ENCODE measurements around the gene DCAF16.
A peak's percentile ranks its signal among the peaks of the same experiment; 100 is the strongest.

DCAF16 gene

DNA sequence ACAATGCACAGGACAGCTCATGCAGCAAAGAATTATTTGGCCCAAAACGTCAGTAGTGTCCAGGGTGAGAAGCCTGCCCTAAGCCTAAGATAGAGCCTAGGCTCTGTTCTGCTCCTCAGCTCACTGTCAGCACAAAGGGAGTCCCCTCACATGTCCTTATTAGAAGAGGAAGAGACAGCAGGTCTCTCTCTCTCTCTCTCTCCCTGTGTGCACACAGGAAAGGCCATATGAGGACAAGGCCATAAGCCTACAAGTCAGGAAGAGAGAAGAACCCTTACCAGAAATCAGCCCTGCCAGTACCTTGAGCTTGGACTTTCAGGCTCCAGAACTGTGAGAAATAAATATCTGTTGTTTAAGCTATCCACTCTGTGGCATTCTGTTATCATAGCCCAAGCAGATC is 49.5 kb downstream of the DCAF16 start:
- no peak overlapping the region for H3K27ac ChIP-seq
- TF ChIP-seq, protein P1, sequence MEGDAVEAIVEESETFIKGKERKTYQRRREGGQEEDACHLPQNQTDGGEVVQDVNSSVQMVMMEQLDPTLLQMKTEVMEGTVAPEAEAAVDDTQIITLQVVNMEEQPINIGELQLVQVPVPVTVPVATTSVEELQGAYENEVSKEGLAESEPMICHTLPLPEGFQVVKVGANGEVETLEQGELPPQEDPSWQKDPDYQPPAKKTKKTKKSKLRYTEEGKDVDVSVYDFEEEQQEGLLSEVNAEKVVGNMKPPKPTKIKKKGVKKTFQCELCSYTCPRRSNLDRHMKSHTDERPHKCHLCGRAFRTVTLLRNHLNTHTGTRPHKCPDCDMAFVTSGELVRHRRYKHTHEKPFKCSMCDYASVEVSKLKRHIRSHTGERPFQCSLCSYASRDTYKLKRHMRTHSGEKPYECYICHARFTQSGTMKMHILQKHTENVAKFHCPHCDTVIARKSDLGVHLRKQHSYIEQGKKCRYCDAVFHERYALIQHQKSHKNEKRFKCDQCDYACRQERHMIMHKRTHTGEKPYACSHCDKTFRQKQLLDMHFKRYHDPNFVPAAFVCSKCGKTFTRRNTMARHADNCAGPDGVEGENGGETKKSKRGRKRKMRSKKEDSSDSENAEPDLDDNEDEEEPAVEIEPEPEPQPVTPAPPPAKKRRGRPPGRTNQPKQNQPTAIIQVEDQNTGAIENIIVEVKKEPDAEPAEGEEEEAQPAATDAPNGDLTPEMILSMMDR (conservative IDR thresholded peaks at IDR 0.05): no peak

DNA sequence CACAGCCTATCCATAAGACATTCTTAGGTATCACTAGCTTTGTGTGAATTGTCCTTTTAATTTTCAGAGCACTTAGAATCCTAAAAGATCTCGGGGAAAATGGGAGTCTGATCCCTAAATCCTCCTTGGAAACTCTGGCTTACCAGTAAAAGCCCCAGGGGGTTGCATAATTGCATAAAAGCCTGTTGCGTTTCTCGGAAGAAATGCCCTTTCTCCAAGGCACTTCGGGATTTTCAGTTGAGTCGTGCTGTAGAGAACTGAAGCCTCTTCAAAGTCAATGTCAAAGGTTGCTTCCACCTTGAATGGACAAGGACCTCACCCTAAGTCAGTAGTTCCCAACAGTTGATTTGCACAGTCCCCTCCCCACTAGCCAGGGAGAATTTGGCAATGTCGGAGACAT is 49.9 kb downstream of the DCAF16 start:
- H3K27ac ChIP-seq: no peak overlapping the region
- TF ChIP-seq, protein P1 (conservative IDR thresholded peaks at IDR 0.05): no peak

DNA sequence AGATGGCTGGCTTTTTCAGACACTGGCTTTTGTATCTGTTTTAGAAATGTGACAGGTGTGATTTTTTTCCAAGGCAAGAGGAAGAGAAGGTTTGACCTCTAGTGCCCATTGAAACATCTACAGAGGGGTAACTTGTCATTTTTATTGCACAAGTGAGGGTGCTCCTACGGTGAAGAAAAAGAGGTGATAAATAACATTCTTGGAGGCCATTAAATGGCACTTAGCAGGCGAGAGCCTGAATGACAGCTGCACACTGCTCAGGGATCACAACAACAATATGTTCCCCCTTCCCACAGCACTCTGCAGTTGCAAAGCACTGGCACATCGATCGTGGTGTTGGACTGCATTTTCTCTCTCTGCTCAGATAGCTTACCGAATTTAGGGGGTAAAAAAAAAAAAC is 52.1 kb downstream of the DCAF16 start:
- TF ChIP-seq, protein P1 (conservative IDR thresholded peaks at IDR 0.05): no peak

DNA sequence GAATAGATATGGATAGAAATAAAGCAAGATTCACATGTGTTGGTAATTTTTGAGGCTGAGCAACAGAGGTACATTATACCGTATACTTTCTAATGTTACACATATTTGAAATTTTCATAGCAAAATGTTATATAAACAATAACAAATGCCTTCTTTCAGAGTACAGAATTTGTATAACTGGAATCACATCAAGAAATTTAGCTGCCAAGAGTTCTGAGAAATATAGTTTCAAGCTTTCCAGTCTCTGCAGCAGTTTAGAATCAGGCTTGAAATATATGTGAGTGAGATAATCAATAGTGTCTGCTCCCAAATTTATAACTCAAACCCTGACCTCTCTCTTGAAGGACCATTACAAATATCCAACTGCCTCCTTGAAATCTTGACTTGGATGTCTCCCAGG is 52.9 kb downstream of the DCAF16 start:
- H3K27ac ChIP-seq: no peak overlapping the region
- TF ChIP-seq, protein P1 (conservative IDR thresholded peaks at IDR 0.05): no peak

More for the DNA sequence above, 52.1 kb downstream of the DCAF16 start:
- H3K27ac ChIP-seq: no peak overlapping the region

DNA sequence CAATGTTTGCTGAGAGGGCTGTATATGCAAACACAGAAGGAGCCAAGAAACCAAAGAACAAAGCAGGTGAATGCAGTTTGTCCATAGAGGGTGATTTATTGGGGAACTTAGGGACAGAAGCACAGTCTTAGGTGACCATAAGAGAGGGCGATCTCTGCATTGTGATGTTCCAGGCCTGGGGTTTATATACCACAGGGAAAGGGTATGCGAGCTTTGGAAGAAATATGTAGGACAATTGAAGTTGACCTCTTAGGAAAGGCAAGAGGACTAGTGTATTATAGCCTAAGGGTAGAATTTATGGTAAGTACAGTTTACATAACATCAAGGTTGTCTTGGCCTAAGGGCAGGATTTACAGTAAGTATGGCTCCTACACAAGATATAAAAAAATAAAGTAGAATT is 56.9 kb downstream of the DCAF16 start:
- TF ChIP-seq, protein P1 (conservative IDR thresholded peaks at IDR 0.05): no peak
- peak overlapping the region; percentile 27; the same call in 1 of the 2 replicates for H3K27ac ChIP-seq

Data from VCaP (cell line).